Bronchial epithelial cell (primary cell): ENCODE results near the gene SRGAP3. TPM values are rescaled to one million over a fixed set of nuclear protein-coding genes. Genes with fewer than 3 reads are reported as not detected.

ENCODE experiments used
- DNase-seq: peaks from one replicate; pipeline ENCODE4 v3.0.0-alpha.2; 2010; ENCODE audit warnings: low read depth
- FAIRE-seq: peaks from 2 replicates; lab custom pipeline; 2011; peaks lifted over from hg19 to GRCh38; lab: Jason Lieb, UNC
- H3K27me3 ChIP-seq: 2 replicates; pipeline ENCODE4 v1.5.1; 2011; ENCODE audit warnings: low read length; ENCODE audit not compliant: control insufficient read depth, insufficient read depth
- H3K36me3 ChIP-seq: 2 replicates; pipeline ENCODE4 v1.5.1; 2011; ENCODE audit warnings: low read length; ENCODE audit not compliant: control insufficient read depth, insufficient read depth
- H3K4me3 ChIP-seq: 2 replicates; pipeline ENCODE4 v1.5.1; 2011; ENCODE audit warnings: mild to moderate bottlenecking, low read depth, low read length, control low read depth
- CTCF ChIP-seq: IDR thresholded peaks from 2 replicates; pipeline ENCODE4 v1.5.1; 2011; ENCODE audit warnings: mild to moderate bottlenecking, moderate library complexity, low read length, control low read depth, inconsistent platforms; ENCODE audit not compliant: insufficient read depth, severe bottlenecking
- total RNA-seq: library from RNA; depleted of rRNA; stranded (reverse); fragments of >200 nt; gene quantifications from 2 replicates; pipeline ENCODE4 v1.2.1, GENCODE V29; 2014

SRGAP3 gene
- total RNA-seq, 1 donor from 2014 or later = 30.5 TPM

GRCh38 chr3:9110802-9111201 is 138.6 kb downstream of the SRGAP3 start:
- DNase-seq = no peak
- FAIRE-seq = no peak
- no peak for TF ChIP-seq CTCF
- H3K27me3 ChIP-seq = no peaks in the 10 kb centered on the region
- no peak overlapping the region for H3K4me3 ChIP-seq
- H3K36me3 ChIP-seq = peaks cover 10% of the 10 kb centered on the region

GRCh38 chr3:9110316-9110715 is 139.1 kb downstream of the SRGAP3 start:
- DNase-seq = no peak
- no peak for TF ChIP-seq CTCF
- H3K4me3 ChIP-seq = no peak overlapping the region
- H3K36me3 ChIP-seq = peaks cover 10% of the 10 kb centered on the region
- H3K27me3 ChIP-seq = no peaks in the 10 kb centered on the region
- FAIRE-seq = peak; percentile 7

- no peaks in the 10 kb centered on the region for H3K27me3 ChIP-seq
- no peak for TF ChIP-seq CTCF
- H3K4me3 ChIP-seq = no peak overlapping the region
- H3K36me3 ChIP-seq = peaks cover 12% of the 10 kb centered on the region
- FAIRE-seq = peak; percentile 7
- no peak for DNase-seq
These were observed 139.9 kb downstream of the SRGAP3 start for GRCh38 chr3:9109568-9109914.

GRCh38 chr3:9108876-9109567 is 140.4 kb downstream of the SRGAP3 start:
- Histone ChIP-seq H3K36me3 (peaks cover 12% of the 10 kb centered on the region), H3K27me3 (no peaks in the 10 kb centered on the region), H3K4me3 (no peak overlapping the region)
- no peak for DNase-seq
- no peak for FAIRE-seq
- no peak for TF ChIP-seq CTCF

- DNase-seq (no peak), FAIRE-seq (no peak)
- TF ChIP-seq CTCF = no peak
- no peak overlapping the region for H3K4me3 ChIP-seq
- peaks cover 9% of the 10 kb centered on the region for H3K36me3 ChIP-seq
- H3K27me3 ChIP-seq = no peaks in the 10 kb centered on the region
These were observed 141.7 kb downstream of the SRGAP3 start for GRCh38 chr3:9107738-9108137.

GRCh38 chr3:9105421-9105820 is 144.0 kb downstream of the SRGAP3 start:
- DNase-seq (no peak), FAIRE-seq (no peak)
- TF ChIP-seq CTCF = no peak
- Histone ChIP-seq H3K4me3 (no peak overlapping the region), H3K36me3 (peaks cover 8% of the 10 kb centered on the region), H3K27me3 (no peaks in the 10 kb centered on the region)
